ENCODE measurements around the gene IL1RAP.

IL1RAP gene

DNA sequence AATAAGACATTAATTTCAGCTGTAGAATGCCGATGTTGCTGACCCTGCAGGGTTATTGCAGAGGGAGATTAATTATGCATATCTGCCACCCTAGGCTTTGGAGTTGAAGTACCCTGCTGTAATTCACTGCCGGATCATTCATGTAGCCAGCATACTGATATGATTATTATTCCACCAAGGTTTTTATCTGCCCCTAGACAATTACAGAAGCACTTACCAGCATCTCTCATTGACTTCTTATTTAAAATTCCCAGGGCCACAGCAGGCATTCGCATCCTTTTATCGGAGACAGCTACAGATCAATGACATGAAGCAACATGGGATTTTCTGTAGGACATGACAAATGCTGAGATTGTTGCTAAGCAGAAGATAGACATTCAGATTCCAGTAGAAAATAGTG lies 31.3 kb downstream of the IL1RAP start:
- DNase-seq = no peak

GRCh38 chr3:190546881-190547510 lies 33.1 kb downstream of the IL1RAP start:
- no peak for DNase-seq

DNA sequence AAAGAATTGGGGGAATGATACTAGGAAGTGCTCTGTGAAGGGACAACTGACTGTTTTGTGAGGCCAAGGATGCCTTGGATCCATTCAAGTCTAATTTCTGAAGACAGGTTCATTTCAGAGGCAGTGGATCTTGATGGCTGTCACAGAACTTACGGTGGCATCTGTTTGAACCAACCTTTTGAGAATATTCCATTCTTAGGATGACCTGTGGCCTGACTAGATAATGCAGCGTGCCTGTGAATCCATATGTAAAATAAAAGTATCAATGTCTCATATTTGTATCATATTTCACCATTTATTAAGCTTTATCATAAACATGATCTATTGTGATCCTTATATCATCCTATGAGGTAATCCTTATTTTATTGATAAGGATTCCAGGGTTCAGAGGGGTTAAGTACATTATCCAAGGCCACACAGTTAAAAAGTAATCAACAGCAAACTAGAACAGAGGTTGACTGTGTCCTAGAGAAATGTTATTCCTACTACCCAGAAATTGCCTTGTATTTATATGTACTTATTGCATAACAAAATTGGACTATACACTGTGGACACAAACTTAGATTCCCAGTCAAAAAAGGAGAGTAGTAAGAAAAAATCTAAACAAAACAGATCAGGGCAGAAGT lies 34.3 kb downstream of the IL1RAP start:
- no peak for DNase-seq

DNA sequence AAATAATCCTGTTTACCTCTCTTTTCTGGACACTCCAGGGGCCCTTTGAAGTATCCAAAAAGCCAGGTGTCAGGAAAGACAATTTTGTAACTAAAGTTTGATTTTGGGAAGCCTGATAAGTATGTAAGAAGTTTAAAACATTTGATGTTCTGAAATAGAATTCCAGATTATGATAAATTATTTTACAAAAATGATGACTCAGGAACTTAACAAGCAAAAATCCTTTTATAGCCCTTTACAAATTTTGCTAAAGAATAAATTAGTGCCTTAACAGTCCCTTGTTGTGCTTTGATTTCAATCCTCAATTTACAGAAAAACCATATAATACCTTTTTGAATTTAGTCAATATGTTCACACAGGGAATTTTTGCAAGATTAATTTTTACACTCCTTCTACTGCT lies 38.1 kb downstream of the IL1RAP start:
- no peak for DNase-seq

- no peak for DNase-seq
These were observed 39.3 kb downstream of the IL1RAP start for GRCh38 chr3:190552969-190553759.

GRCh38 chr3:190554197-190554596 lies 40.3 kb downstream of the IL1RAP start:
- no peak for DNase-seq

DNA sequence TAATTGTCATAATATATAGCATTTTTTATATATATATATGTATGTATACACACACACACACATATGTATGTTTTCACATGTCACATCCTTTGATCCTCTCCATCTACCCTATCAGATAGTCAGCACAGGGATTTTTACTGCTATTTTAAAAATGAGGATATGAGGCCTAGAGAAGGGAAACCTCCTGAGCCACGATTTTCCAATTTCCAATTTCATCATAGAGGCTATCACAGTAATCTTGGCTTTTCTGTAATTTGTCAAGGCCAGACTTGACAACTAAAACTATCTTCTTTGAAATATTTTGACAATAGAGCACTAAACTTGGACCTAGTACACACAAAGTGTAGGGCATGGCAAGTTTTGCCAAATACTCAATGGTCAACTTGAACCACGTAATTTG lies 42.5 kb downstream of the IL1RAP start:
- no peak for DNase-seq

DNA sequence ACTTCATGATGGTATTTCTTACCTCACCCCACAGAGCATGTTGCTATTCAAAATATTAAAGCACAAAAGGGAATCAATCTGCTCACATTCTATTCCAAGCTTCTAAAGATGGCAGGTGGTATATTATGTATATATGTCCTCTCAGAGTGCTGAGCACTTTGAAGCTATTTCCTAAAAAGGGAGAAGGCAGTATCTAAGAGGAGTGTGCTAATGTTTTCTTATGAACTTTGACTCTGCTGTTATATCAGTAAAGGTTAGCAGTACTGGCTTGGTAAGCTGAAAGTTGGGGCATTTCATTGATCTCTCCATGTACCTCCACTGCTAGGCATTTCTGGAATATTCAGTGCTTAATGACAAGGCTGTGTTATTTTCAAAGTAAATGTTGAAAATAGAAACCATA lies 43.4 kb downstream of the IL1RAP start:
- DNase-seq = no peak

DNA sequence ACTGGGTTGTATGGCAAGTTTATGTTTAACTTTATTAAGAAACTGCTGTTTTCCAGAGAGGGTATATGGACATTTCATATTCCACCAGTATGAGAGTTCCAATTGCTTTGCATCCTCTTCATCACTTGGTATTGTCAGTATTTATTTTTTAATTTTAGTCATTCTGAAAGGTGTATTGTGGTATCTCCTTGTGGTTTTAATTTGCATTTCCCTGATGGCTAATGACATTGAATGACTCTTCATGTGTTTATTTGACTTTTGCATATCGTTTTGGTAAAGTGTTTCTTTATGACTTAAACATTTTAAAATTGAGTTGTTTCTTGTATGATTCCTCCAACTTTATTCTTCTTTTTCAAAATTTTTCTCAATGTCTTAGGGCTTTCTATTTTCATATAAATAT lies 44.4 kb downstream of the IL1RAP start:
- DNase-seq = no peak

DNA sequence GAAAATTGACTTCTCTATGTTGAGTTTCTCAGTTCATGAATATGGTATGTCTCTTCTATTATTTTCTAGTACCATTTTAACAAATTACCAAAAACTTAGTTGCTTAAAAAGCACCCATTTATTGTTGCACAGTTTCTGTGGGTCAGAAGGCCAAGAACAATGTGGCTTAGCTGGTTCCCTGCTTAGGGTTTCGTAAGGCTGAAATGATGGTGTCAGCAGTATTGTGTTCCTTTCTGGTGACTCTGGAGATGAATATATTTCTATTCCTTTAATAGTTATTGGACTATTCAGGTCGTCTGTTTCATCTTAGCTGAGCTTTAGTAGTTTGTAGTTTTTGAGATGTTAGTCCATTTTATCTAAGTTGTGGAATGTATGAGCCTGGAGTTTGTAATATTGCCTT lies 44.9 kb downstream of the IL1RAP start:
- DNase-seq = no peak

DNA sequence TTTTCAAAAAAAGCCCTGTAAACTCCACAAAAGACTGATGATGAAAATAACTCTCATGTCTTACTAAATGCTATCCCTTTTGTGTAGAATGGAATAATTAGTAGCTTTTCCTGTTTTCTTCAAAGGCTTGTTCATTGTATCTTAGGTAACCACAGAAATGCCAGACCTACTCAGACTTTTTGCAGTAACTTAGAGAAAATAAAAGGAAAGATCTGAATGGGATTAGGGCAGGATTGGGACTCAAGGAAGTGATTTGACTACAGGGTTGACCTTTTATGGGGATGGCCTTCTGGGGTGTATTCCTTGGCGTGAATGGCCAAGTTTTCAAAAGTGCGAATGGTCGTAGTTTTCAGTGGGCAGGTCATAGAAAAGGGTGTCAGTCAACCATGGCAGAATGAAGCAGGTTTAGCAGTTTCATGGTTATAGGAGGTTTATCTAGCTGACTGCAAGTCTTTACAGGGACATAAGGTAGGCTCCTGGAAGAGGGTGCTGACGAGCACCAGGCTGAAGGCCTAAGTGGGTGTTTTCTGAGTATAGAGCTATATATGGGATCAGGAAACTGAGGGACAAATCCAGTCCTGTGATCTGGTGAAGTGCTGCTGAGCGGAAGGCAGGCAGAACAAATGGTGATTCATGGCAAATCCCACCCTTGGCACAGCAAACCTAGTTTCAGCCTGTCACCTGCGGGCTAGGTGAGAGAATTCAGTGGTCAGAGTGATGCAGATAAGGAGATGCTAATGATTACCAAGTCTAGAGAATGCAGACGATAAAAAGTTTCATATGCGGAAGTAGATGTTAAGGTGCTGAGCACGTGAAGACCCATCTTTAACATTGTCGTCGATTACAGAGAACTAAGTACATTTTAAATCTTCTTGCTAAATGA lies 46.4 kb downstream of the IL1RAP start:
- no peak for DNase-seq

- no peak for DNase-seq
These were observed 49.1 kb downstream of the IL1RAP start for GRCh38 chr3:190562866-190563510.

DNA sequence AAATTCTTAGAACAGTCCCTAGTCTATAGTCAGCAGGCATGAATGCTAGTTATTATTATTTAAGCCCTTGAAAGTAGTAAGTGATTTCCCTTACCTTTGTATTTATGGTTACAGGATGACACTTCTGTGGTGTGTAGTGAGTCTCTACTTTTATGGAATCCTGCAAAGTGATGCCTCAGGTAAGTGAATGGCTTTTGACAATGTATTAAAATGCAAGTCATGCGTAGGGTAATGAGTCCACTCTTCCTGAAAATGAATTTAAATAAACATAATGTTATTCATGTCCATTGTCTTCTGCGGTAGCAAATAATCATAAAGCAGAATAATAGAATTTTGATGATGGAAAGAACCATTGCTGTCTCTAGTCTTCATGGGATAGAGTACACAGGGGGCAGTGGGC lies 50.3 kb downstream of the IL1RAP start:
- no peak for DNase-seq

- peak; percentile 99 to 100 for DNase-seq
These were observed 52.4 kb downstream of the IL1RAP start for GRCh38 chr3:190566043-190566933.

DNA sequence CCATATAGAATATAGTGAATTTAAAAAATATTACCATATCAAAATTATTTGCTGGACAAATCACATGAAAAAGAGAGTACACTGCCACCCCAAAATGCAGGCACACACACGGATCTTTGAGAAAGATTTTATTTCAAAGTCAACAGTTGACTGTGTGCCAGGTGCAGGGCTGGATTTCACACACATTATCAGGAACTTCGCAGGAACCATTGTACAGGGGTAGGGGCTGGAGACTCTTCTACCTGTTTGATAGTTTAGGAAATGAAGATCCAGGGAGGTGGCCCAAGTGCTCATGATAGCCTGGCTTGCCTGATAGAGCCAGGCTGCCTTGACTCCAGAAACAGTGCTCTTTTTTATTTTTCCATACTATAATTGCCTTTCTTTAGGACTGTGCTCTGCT lies 54.2 kb downstream of the IL1RAP start:
- no peak for DNase-seq

- no peak for DNase-seq
These were observed 60.6 kb downstream of the IL1RAP start for GRCh38 chr3:190574473-190574872.

GRCh38 chr3:190575437-190576185 lies 61.7 kb downstream of the IL1RAP start:
- DNase-seq = no peak

DNA sequence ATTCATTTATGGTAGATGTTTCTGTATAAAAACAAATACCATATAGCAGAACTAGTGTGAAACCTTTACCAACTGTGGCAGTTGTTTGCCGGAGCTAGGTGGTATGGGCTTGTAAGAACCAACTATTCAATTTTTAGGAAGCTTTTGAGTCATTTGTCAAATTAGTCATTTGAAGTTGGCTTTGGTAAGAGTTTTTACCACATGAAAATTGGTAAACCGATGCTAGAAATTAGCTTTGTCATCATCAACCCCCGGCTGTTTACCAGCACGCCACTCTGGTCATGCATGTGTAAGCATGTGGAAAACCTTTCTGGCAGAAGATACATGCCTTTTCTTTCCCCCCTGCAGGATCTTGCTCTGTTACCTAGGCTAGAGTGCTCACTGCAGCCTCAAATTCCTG lies 63.3 kb downstream of the IL1RAP start:
- DNase-seq = no peak

GRCh38 chr3:190579514-190580137 lies 65.7 kb downstream of the IL1RAP start:
- DNase-seq = no peak

- DNase-seq = no peak
These were observed 66.5 kb downstream of the IL1RAP start for GRCh38 chr3:190580417-190580816.
